ENCODE measurements around the gene KSR2.
"Not testable (repeated sequence)": the region's sequence is repeated elsewhere in the genome, so short reads cannot be mapped to it uniquely, and the experiment has no call there.

The KSR2 gene

GRCh38 chr12:117640511-117640910 lies 328.3 kb downstream of the KSR2 start:
- Histone ChIP-seq H3K4me3 (ENCODE audit: low read length) (no peak overlapping the region), H3K4me2 (ENCODE audit: low read length) (no peak overlapping the region), H3K27me3 (ENCODE audit: control insufficient read depth, low read length) (no peaks in the 10 kb centered on the region), H3K9me3 (ENCODE audit: control insufficient read depth, insufficient read depth, low read length) (no peaks in the 10 kb centered on the region), H3K79me2 (ENCODE audit: control insufficient read depth, low read length) (no peaks in the 10 kb centered on the region), H3K36me3 (ENCODE audit: control insufficient read depth, low read length) (no peaks in the 10 kb centered on the region), H4K20me1 (ENCODE audit: control insufficient read depth, insufficient read depth, low read depth, low read length) (no peaks in the 10 kb centered on the region), H3K27ac (ENCODE audit: low read depth, low read length) (no peak overlapping the region), H3K9me2 (replicated peaks; ENCODE audit: control insufficient read depth, low read length) (no peaks in the 10 kb centered on the region), H3F3A (ENCODE audit: control insufficient read depth, insufficient read depth) (no peaks in the 10 kb centered on the region), H3K4me1 (ENCODE audit: control insufficient read depth, low read length) (no peaks in the 10 kb centered on the region)
- no peak for TF ChIP-seq CTCF (IDR thresholded peaks at IDR 0.05; ENCODE audit: low read depth, low read length, poor library complexity, severe bottlenecking)

GRCh38 chr12:117629454-117629853 lies 339.3 kb downstream of the KSR2 start:
- H3K9me2 ChIP-seq (replicated peaks; ENCODE audit: control insufficient read depth, low read length), result no peaks in the 10 kb centered on the region
- no peaks in the 10 kb centered on the region for H3K36me3 ChIP-seq (ENCODE audit: control insufficient read depth, low read length)
- no peaks in the 10 kb centered on the region for H4K20me1 ChIP-seq (ENCODE audit: control insufficient read depth, insufficient read depth, low read depth, low read length)
- H3K27ac ChIP-seq (ENCODE audit: low read depth, low read length), result no peak overlapping the region
- no peaks in the 10 kb centered on the region for H3F3A ChIP-seq (ENCODE audit: control insufficient read depth, insufficient read depth)
- no peak overlapping the region for H3K4me3 ChIP-seq (ENCODE audit: low read length)
- H3K4me2 ChIP-seq (ENCODE audit: low read length), result no peak overlapping the region
- no peaks in the 10 kb centered on the region for H3K9me3 ChIP-seq (ENCODE audit: control insufficient read depth, insufficient read depth, low read length)
- TF ChIP-seq EZH2phosphoT487 (IDR thresholded peaks at IDR 0.05; ENCODE audit: borderline replicate concordance, low read length), result no peak
- no peak for TF ChIP-seq CTCF (IDR thresholded peaks at IDR 0.05; ENCODE audit: low read depth, low read length, poor library complexity, severe bottlenecking)
- H3K79me2 ChIP-seq (ENCODE audit: control insufficient read depth, low read length), result no peaks in the 10 kb centered on the region
- H3K27me3 ChIP-seq (ENCODE audit: control insufficient read depth, low read length), result no peaks in the 10 kb centered on the region
- no peaks in the 10 kb centered on the region for H3K4me1 ChIP-seq (ENCODE audit: control insufficient read depth, low read length)

- not testable (repeated sequence) for H4K20me1 ChIP-seq (ENCODE audit: control insufficient read depth, insufficient read depth, low read depth, low read length); H3K9me2 ChIP-seq (replicated peaks; ENCODE audit: control insufficient read depth, low read length); H3K36me3 ChIP-seq (ENCODE audit: control insufficient read depth, low read length); H3K9me3 ChIP-seq (ENCODE audit: control insufficient read depth, insufficient read depth, low read length); H3K79me2 ChIP-seq (ENCODE audit: control insufficient read depth, low read length); H3K4me2 ChIP-seq (ENCODE audit: low read length); H3F3A ChIP-seq (ENCODE audit: control insufficient read depth, insufficient read depth); H3K4me3 ChIP-seq (ENCODE audit: low read length); H3K27me3 ChIP-seq (ENCODE audit: control insufficient read depth, low read length); H3K4me1 ChIP-seq (ENCODE audit: control insufficient read depth, low read length); H3K27ac ChIP-seq (ENCODE audit: low read depth, low read length)
Observed at GRCh38 chr12:117628711-117629110, 340.1 kb downstream of the KSR2 start.

GRCh38 chr12:117622741-117623140 lies 346.0 kb downstream of the KSR2 start:
- H3K79me2 ChIP-seq (ENCODE audit: control insufficient read depth, low read length), result no peaks in the 10 kb centered on the region
- no peak overlapping the region for H3K4me3 ChIP-seq (ENCODE audit: low read length)
- no peak overlapping the region for H3K27ac ChIP-seq (ENCODE audit: low read depth, low read length)
- no peaks in the 10 kb centered on the region for H4K20me1 ChIP-seq (ENCODE audit: control insufficient read depth, insufficient read depth, low read depth, low read length)
- H3K36me3 ChIP-seq (ENCODE audit: control insufficient read depth, low read length), result no peaks in the 10 kb centered on the region
- TF ChIP-seq CTCF (IDR thresholded peaks at IDR 0.05; ENCODE audit: low read depth, low read length, poor library complexity, severe bottlenecking) (no peak), EZH2phosphoT487 (IDR thresholded peaks at IDR 0.05; ENCODE audit: borderline replicate concordance, low read length) (no peak)
- H3F3A ChIP-seq (ENCODE audit: control insufficient read depth, insufficient read depth), result no peaks in the 10 kb centered on the region
- no peak overlapping the region for H3K4me2 ChIP-seq (ENCODE audit: low read length)
- no peaks in the 10 kb centered on the region for H3K27me3 ChIP-seq (ENCODE audit: control insufficient read depth, low read length)
- H3K9me3 ChIP-seq (ENCODE audit: control insufficient read depth, insufficient read depth, low read length), result no peaks in the 10 kb centered on the region
- H3K4me1 ChIP-seq (ENCODE audit: control insufficient read depth, low read length), result no peaks in the 10 kb centered on the region
- H3K9me2 ChIP-seq (replicated peaks; ENCODE audit: control insufficient read depth, low read length), result no peaks in the 10 kb centered on the region
